ENCODE results near the gene ADGRF3.
"Not testable (repeated sequence)": the region's sequence is repeated elsewhere in the genome, so short reads cannot be mapped to it uniquely, and the experiment has no call there.

ADGRF3 gene

DNA sequence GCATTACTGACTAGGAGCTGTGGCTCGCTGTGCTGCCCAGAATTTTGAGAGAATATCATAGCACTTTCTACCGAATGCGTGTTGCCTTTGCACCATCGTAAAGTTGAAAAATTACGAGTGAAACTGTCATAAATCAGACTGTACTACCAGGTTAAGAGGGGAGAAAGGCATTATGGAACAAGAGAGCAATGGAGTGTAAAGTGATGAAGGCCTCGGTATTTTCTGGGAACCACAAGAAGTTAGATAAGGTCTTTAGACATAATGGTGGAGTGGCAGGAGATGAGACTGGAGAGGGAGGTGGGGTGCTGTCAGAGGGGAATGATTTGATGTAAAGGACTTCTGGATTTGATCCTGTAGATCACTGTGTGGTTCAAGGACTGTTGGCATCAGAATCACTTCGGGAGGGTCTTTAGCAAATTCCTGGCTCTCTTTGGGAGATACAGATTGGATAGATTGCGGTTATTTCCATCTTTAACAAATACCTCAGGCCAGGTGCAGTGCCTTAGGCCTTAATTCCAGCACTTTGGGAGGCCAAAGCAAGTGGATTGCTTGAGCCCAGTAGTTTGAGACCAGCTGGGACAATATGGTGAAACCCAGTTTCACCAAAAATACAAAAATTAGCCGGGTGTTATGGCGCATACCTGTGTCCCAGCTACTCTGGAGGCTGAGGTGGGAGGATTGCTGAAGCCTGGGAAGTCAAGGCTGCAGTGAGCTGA is 4.9 kb upstream of the ADGRF3 start:
- no peak for DNase-seq

DNA sequence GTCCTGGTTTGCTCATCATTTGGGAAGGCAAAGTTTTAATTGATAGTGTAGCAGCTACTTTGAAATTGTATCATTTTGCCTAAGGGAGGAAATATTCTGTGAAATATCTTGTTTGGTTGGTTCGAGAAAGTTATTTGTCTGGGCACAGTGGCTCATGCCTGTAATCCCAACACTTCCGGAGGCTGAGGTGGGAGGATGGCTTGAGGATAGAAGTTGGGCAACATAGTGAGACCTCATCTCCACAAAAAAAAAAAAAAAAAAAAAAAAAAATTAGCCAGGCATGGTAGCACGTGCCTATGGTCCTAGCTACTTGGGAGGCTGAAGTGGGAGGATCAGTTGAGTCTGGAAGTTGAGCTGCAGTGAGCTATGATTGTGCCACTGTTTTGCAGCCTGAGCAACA is 3.1 kb upstream of the ADGRF3 start:
- peak; percentile 77 for DNase-seq

GRCh38 chr2:26347286-26347865 is 787 bp upstream of the ADGRF3 start:
- no peak for DNase-seq

- DNase-seq: peak; percentile 99
Measured at GRCh38 chr2:26345545-26346453, 790 bp downstream of the ADGRF3 start, which contains the start of gene SELENOI. SELENOI (plus strand) TSS chr2:26346143; CDS start chr2:26346233, 90 bp downstream.

DNA sequence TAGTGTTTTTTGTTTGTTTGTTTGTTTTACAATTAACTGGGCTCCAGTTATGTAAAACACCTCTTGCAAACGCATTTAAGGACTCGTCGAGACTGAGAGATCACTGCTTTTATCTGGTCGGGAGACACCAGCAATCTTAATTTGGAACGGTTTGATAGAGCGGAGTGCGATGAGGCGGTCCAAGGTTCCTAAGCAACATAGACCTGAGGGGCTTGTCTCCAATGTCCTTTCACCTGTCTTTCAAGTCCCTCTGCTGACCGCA is 1.4 kb downstream of the ADGRF3 start:
- DNase-seq: no peak

GRCh38 chr2:26344581-26345282 is 1.9 kb downstream of the ADGRF3 start:
- DNase-seq: no peak

- DNase-seq: no peak
Measured at GRCh38 chr2:26340831-26341230, 5.8 kb downstream of the ADGRF3 start.

- no peak for DNase-seq
Measured at GRCh38 chr2:26337298-26337697, 9.3 kb downstream of the ADGRF3 start.

- DNase-seq: no peak
Measured at GRCh38 chr2:26336719-26337118, 9.9 kb downstream of the ADGRF3 start.

DNA sequence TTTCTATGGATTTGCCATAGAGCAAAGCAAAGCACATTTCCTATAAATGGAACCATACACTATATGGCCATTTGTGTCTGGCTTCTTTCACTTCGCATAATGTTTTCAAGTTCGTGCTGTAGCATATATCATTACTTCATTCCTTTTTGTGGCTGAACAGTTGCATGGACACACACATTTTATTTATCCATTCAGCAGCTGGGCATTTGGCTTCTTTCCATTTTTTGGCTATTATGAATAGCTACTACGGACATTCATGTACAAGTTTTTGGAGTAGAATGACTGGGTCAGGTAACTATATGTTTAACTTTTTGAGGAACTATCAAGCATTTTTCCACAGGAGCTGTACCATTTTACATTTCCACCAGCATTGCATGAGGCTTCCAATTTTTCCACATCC is 11.4 kb downstream of the ADGRF3 start:
- no peak for DNase-seq

- DNase-seq: no peak
Measured at GRCh38 chr2:26333293-26333692, 13.3 kb downstream of the ADGRF3 start.

- not testable (repeated sequence) for DNase-seq
Measured at GRCh38 chr2:26331321-26331720, 15.3 kb downstream of the ADGRF3 start.

- peak; percentile 37 for DNase-seq
Measured at GRCh38 chr2:26330604-26331003, 16.0 kb downstream of the ADGRF3 start.

- DNase-seq: peak; percentile 97
Measured at GRCh38 chr2:26330114-26330549, 16.5 kb downstream of the ADGRF3 start.

- DNase-seq: not testable (repeated sequence)
Measured at GRCh38 chr2:26329083-26329482, 17.5 kb downstream of the ADGRF3 start.

GRCh38 chr2:26327291-26328272 is 19.0 kb downstream of the ADGRF3 start:
- peak; percentile 94 for DNase-seq

GRCh38 chr2:26326514-26326913 is 20.1 kb downstream of the ADGRF3 start:
- DNase-seq: peak; percentile 70

DNA sequence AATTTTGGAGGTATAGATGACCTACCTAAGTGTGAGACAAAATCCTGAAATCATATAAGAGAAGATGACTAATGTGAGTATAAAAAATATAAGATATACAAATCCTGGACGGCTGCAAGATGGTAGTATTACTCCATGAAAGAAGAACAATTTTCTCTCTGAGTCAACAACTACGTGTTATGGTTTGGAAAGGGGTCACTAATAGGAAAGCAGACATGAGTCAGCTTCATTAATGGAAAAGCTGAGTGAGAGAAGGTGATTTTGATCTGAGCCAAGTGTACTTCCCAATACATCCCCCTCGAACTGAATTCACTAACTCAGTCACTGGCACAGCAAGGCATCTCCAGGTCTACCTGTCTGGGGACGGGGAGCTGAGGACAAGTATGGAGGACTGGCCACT is 20.7 kb downstream of the ADGRF3 start:
- no peak for DNase-seq

DNA sequence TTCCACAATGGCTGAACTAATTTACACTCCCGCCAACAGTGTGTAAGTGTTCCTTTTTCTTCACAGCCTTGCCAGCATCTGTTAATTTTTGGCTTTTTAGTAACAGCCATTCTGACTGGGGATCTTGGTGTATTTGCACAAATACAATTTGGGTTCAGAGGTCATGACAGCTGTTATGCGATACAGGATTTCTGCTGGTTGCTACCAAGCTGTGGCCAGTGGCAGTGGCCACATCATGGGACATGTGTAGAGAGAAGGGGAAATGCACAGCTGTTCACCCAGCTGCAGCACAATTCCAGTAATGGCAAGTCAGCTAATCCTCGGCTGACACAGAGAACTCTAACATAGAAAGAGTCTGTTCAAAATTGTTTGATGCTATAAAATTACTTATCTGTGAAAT is 21.7 kb downstream of the ADGRF3 start:
- peak; percentile 84 for DNase-seq

GRCh38 chr2:26324479-26324878 is 22.1 kb downstream of the ADGRF3 start:
- DNase-seq: not testable (repeated sequence)

DNA sequence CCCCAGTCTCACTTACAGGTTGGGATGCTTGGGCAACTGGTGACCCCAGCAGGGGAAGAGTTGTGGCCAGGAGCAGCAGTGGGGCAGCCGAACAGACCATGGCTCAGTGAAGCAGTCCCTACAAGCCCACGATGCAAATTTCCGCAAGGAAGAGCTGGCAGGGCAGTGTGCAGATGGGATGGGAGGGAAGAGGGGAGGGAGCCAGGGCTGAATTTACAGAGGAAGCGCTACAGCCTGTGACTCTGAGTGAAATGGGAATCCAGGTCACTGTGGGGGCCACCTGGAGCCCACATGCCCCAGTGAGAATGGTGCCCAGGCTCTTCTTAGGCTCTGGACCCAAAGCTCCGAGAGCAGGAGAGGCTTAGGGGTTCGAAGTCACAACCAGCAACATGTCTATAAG is 27.6 kb downstream of the ADGRF3 start:
- no peak for DNase-seq
